ENCODE data around the gene CHAC2.

DNA sequence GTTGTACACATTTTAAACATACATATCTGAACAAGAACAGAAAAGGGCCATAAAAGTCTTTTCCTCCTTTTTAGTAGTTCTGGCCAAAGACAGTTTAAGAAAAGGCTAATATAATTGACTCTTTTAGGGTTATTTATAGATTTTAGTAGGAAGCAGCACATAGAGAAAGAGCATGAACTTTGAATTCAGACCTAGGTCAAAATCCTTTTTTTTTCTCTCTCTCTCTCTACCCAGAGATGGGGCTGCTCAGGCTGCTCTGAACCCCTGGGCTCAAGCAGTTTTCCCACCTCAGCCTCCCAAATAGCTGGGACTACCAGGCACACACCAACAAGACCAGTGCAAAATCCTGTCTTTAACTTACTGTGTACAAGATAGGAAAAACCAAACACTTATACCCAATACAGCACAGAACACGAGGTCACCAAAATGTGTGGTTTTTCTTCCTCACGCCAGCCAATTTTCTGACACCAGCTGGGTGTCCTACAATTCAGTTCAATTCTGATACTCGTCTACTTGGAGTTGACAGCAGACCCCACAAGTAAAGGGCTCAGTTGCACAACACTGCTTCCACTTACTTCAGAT lies 51.3 kb downstream of the CHAC2 start:
- TF ChIP-seq, protein P1, sequence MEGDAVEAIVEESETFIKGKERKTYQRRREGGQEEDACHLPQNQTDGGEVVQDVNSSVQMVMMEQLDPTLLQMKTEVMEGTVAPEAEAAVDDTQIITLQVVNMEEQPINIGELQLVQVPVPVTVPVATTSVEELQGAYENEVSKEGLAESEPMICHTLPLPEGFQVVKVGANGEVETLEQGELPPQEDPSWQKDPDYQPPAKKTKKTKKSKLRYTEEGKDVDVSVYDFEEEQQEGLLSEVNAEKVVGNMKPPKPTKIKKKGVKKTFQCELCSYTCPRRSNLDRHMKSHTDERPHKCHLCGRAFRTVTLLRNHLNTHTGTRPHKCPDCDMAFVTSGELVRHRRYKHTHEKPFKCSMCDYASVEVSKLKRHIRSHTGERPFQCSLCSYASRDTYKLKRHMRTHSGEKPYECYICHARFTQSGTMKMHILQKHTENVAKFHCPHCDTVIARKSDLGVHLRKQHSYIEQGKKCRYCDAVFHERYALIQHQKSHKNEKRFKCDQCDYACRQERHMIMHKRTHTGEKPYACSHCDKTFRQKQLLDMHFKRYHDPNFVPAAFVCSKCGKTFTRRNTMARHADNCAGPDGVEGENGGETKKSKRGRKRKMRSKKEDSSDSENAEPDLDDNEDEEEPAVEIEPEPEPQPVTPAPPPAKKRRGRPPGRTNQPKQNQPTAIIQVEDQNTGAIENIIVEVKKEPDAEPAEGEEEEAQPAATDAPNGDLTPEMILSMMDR (IDR thresholded peaks at IDR 0.05; ENCODE audit: low read length) = no peak
- TF ChIP-seq EZH2 (IDR thresholded peaks at IDR 0.05; ENCODE audit: borderline replicate concordance, low read length) = no peak
